Measurements from ENCODE around the gene FGFR2.

GRCh38 chr10:121544301-121544869, 53.9 kb downstream of the FGFR2 start:
- TF ChIP-seq RERE (CRISPR knock-in tag; IDR thresholded peaks at IDR 0.05; ENCODE audit: borderline replicate concordance) (no peak), SREBF1 (IDR thresholded peaks at IDR 0.05; ENCODE audit: borderline replicate concordance, low read depth, low read length) (no peak), ZNF143 (CRISPR knock-in tag; IDR thresholded peaks at IDR 0.05) (no peak), FOSL1 (tag; conservative IDR thresholded peaks at IDR 0.05) (no peak)
